MG63 (cell line): ENCODE results near the gene SEC22C. TPM values are rescaled to one million over a fixed set of nuclear protein-coding genes. Genes with fewer than 3 reads are reported as not detected.
"Not testable (repeated sequence)": the region's sequence is repeated elsewhere in the genome, so short reads cannot be mapped to it uniquely, and the experiment has no call there.

Experiments used
- DNase-seq: peaks from one replicate; pipeline ENCODE4 v3.0.0-alpha.2; 2020
- H3K27me3 ChIP-seq: fragments of 250-450 bp; sonication (Bioruptor Pico); 2 replicates; pipeline ENCODE4 v1.5.1; 2020; ENCODE audit warnings: mild to moderate bottlenecking, moderate library complexity
- H3K36me3 ChIP-seq: fragments of 250-450 bp; sonication (Bioruptor Pico); 2 replicates; pipeline ENCODE4 v1.5.1; 2020; ENCODE audit warnings: mild to moderate bottlenecking, moderate library complexity
- H3K4me3 ChIP-seq: fragments of 250-450 bp; sonication (Bioruptor Pico); 2 replicates; pipeline ENCODE4 v1.5.1; 2020; ENCODE audit warnings: mild to moderate bottlenecking, moderate library complexity
- H3K9me3 ChIP-seq: fragments of 250-450 bp; sonication (Bioruptor Pico); 2 replicates; pipeline ENCODE4 v1.5.1; 2020; ENCODE audit warnings: mild to moderate bottlenecking, moderate library complexity
- total RNA-seq: library from RNA; depleted of rRNA; stranded (reverse); fragments of >200 nt; shearing (Covaris generic); gene quantifications from 2 replicates; pipeline ENCODE4 v1.2.3, GENCODE V29; 2014; ENCODE audit warnings: low replicate concordance

The SEC22C gene
- total RNA-seq, 1 experiment from 2014 or later, result 54.8 TPM

- H3K27me3 ChIP-seq, result no peaks in the 10 kb centered on the region
- DNase-seq, result no peak
- H3K36me3 ChIP-seq, result peaks cover 5% of the 10 kb centered on the region; the same call in 1 of the 2 replicates
- peak overlapping the region; percentile 53 for H3K4me3 ChIP-seq
- no peaks in the 10 kb centered on the region for H3K9me3 ChIP-seq
These were observed 9.4 kb upstream of the SEC22C start for GRCh38 chr3:42590989-42591756.

- no peak for DNase-seq
- Histone ChIP-seq H3K4me3 (no peak overlapping the region; the same call in 1 of the 2 replicates), H3K9me3 (no peaks in the 10 kb centered on the region), H3K36me3 (no peaks in the 10 kb centered on the region), H3K27me3 (no peaks in the 10 kb centered on the region)
These were observed 7.8 kb upstream of the SEC22C start for GRCh38 chr3:42589382-42590109.

- no peaks in the 10 kb centered on the region for H3K27me3 ChIP-seq
- H3K4me3 ChIP-seq, result no peak overlapping the region
- no peak for DNase-seq
- no peaks in the 10 kb centered on the region for H3K36me3 ChIP-seq
- H3K9me3 ChIP-seq, result no peaks in the 10 kb centered on the region
These were observed 6.9 kb upstream of the SEC22C start for GRCh38 chr3:42588625-42589024.

GRCh38 chr3:42582474-42583070, 805 bp upstream of the SEC22C start:
- no peak for DNase-seq
- H3K9me3 ChIP-seq, result no peaks in the 10 kb centered on the region
- peak overlapping the region; percentile 80 for H3K4me3 ChIP-seq
- peaks cover 11% of the 10 kb centered on the region for H3K36me3 ChIP-seq
- no peaks in the 10 kb centered on the region for H3K27me3 ChIP-seq

DNA sequence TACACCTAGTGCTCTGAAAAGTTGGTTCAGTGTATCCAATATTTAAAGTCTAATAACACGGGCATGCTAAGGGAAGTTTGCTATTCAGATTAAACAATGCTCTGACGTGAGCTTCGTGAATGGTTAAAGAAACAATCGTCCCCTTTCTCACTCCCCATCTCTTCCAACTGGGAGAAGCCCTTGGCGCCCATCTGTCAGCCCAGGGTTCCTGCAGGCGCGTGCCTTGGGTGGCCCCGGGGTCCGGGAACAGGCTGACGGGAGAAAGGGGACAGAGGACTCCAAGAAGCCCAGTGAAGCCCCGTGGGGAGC, 413 bp downstream of the SEC22C start:
- H3K9me3 ChIP-seq, result no peaks in the 10 kb centered on the region
- H3K4me3 ChIP-seq, result peak overlapping the region; percentile 80
- no peaks in the 10 kb centered on the region for H3K27me3 ChIP-seq
- DNase-seq, result no peak
- peaks cover 11% of the 10 kb centered on the region for H3K36me3 ChIP-seq

- peaks cover 16% of the 10 kb centered on the region for H3K36me3 ChIP-seq
- not testable (repeated sequence) for DNase-seq, H3K27me3 ChIP-seq, H3K4me3 ChIP-seq, H3K9me3 ChIP-seq
These were observed 2.4 kb downstream of the SEC22C start for GRCh38 chr3:42579346-42579745.

DNA sequence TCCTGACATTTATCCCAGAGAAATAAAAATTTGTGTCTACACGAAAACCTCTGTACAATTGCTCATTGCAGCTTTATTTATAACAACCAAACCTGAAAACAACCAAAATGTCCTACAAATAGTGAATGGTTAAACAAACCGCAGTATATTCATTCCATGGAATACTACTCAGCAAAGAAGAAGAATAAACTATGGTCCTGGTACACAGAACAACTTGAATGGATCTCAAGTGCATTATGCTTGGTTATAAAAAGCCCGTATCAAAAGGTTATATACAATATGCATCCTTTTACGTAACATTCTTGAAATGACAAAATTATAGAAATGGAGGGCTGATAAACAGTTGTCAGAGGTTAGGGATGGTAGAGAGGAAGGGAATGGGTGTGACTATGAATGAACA, 3.7 kb downstream of the SEC22C start:
- peaks cover 16% of the 10 kb centered on the region for H3K36me3 ChIP-seq
- H3K27me3 ChIP-seq, result no peaks in the 10 kb centered on the region
- DNase-seq, result no peak
- peaks cover 6% of the 10 kb centered on the region; the same call in 1 of the 2 replicates for H3K9me3 ChIP-seq
- no peak overlapping the region for H3K4me3 ChIP-seq

DNA sequence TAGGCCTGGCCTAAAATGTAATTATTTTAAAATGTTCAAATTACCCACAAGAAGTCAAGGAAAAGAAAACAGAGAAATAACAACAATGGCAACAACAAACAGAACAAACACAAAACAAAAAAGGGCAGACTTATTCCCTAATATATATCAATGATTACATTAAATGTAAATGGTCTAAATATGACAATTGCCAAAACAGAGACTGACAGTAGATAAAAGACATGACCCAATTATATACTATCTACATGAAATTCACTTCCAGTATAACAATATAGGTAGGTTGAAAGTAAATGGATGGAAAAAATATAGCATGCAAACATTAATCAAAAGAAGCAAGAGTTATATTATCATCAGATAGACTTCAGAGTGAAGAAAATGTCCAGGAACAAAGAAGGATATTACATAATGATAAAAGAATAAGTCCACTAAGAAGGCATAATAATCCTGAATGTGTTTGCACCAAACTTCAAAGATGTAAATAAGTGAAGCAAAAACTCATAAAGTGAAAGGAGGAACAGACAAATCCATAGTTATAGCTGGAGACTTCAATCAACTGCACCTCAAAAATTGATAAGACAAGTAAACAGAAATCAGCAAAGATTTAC, 6.5 kb downstream of the SEC22C start:
- H3K27me3 ChIP-seq, result no peaks in the 10 kb centered on the region
- H3K36me3 ChIP-seq, result peaks cover 16% of the 10 kb centered on the region
- H3K4me3 ChIP-seq, result no peak overlapping the region
- H3K9me3 ChIP-seq, result peaks cover 6% of the 10 kb centered on the region; the same call in 1 of the 2 replicates
- no peak for DNase-seq

DNA sequence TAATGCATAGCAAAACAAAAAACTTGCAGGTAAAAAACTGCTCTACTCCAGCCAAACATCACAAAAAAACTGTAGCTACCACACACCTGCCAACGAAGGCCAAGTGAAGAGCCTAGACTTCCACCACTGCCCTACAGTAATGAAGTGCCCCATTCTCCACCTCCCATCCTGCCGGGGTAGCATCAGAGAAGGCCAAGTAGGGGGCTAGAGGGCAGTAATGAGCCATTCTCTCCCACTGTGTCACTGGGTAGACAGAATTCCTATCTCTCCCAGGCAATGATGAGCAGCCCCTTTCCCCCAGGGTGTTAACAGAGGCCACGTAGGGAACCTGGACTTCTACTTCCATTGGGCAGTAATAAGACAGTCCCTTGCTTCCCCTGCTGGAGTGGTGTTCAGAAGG, 9.5 kb downstream of the SEC22C start:
- peaks cover 6% of the 10 kb centered on the region for H3K36me3 ChIP-seq
- no peak overlapping the region for H3K4me3 ChIP-seq
- H3K9me3 ChIP-seq, result peaks cover 6% of the 10 kb centered on the region; the same call in 1 of the 2 replicates
- DNase-seq, result peak; percentile 30
- no peaks in the 10 kb centered on the region for H3K27me3 ChIP-seq

DNA sequence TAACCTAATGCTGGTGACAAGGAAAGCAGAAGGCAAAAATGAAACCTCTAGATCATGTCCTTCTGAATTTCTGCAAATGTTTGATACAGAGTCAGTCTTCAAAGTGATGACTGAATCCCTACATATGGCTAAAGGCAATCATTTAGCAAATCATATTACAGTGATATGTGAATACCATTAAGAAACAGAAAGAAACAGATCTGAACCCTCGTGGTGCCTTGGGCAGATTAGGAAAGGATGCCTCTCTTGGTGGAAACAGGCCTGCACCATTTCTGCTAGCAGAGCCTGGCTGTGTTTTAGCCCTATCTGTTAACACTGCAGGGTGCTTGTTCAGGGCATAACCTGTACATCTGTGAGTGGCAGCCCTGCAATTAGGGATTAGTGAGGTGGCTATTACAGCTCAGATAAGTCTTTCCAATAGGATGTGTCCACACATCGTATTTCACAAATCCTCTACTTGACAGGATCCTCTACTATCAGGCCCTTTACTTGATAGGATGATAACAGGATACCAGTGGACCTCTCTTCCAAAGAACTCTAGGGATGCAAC, 12.1 kb downstream of the SEC22C start:
- Histone ChIP-seq H3K4me3 (no peak overlapping the region), H3K27me3 (no peaks in the 10 kb centered on the region), H3K9me3 (no peaks in the 10 kb centered on the region), H3K36me3 (peaks cover 2% of the 10 kb centered on the region; the same call in 1 of the 2 replicates)
- no peak for DNase-seq

DNA sequence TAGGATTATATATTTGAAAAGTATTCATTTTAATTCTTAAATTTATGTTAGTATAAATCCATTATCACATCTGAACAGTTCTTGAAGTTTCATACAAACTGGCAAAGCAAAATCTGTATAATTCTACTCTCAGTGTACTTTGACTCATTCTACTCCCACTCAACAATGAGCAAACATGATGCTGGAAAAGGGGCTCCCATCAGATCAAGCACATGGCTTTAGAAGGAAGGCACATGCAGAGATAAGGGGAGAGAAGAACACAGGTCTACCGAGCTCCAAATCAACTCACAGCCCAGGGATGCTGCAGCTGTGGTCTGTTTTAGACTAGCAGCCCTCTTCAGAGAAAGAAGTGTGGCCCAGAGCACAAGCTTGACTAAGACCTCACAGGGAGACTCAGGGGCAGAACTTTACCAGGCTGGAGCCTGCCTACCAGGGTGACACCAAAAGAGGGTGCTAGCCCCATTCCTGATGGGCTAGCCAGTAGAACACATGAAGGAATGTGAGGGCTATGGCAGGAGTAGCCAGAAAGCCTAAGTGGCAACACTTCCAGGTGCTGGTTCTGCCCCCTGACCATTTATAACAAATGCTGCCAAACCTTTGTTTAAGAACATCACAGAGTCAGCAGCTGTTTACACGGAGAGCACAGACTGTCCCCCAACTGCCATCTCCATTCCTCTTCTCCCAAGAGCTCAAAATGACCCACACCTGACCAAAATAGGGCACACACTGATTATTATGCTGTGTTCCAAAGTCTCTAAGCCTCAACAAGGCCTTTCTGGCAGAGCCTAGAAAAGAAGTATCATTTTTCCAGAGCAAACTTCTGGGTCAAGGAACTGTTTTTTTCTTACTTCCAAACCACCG, 19.5 kb downstream of the SEC22C start:
- DNase-seq, result no peak
- Histone ChIP-seq H3K27me3 (no peaks in the 10 kb centered on the region), H3K9me3 (no peaks in the 10 kb centered on the region), H3K36me3 (peaks cover 1% of the 10 kb centered on the region; the same call in 1 of the 2 replicates), H3K4me3 (no peak overlapping the region)

DNA sequence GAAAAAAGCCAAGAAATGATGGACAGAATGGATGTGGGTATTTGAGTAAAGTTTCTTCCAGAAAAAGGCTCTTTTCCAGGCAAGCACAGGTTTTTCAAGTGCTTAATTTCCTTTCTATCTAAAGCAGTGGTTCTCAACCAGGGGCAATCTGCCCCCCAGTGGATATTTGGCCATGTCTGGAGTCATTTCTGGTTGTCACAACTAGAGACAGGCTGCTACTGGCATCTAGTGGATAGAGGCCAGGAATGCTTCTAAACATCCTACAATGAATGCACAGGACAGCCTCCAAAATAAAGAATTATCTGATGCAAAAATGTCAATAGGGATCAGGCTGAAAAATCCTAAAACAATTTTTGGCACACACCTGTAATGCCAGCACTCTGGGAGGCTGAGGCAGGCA, 23.9 kb downstream of the SEC22C start:
- peaks cover 7% of the 10 kb centered on the region for H3K36me3 ChIP-seq
- H3K9me3 ChIP-seq, result no peaks in the 10 kb centered on the region
- DNase-seq, result no peak
- no peaks in the 10 kb centered on the region for H3K27me3 ChIP-seq
- H3K4me3 ChIP-seq, result no peak overlapping the region

DNA sequence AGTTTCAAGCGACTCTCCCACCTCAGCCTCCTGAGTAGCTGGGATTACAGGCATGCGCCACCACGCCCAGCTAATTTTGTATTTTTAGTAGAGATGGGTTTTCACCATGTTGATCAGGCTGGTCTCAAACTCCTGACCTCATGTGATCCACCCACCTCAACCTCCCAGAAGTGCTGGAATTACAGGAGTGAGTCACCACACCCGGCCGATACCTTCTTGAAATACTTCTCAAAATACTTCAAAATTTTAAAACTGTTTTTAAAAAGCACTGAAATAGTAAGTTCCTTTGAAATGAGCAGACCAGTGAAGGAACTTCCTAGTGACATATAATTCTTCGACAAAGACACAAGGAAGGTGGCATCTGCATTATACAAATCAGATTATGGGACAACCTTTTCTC, 24.9 kb downstream of the SEC22C start:
- not testable (repeated sequence) for H3K4me3 ChIP-seq, H3K27me3 ChIP-seq, H3K36me3 ChIP-seq, DNase-seq, H3K9me3 ChIP-seq

- peaks cover 8% of the 10 kb centered on the region for H3K36me3 ChIP-seq
These were observed 25.6 kb downstream of the SEC22C start for GRCh38 chr3:42556089-42556632.

DNA sequence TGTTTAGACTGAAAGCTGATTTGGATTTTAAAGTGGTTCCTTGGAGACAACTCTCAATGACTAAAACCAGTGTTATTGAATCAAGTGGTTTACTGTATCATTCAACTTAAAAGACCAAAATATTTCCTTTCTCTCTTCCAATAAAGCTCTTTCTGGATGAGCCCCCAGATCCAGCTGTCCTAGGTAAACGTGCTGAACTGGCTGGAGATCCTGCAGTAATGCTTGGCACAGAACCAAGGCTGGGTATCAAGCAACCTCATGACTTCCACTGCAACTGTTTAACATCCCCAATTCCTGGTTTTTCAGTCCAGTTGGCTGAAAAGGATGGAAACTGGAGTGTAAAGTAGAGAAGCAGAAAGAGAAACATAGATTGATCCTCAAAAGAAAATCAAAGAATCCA, 28.9 kb downstream of the SEC22C start:
- Histone ChIP-seq H3K9me3 (no peaks in the 10 kb centered on the region), H3K4me3 (no peak overlapping the region), H3K27me3 (no peaks in the 10 kb centered on the region), H3K36me3 (peaks cover 8% of the 10 kb centered on the region)
- no peak for DNase-seq

More at GRCh38 chr3:42556089-42556632, 25.6 kb downstream of the SEC22C start:
- Histone ChIP-seq H3K27me3 (no peaks in the 10 kb centered on the region), H3K4me3 (no peak overlapping the region), H3K9me3 (no peaks in the 10 kb centered on the region)
- no peak for DNase-seq

- H3K9me3 ChIP-seq, result no peaks in the 10 kb centered on the region
- H3K36me3 ChIP-seq, result peaks cover 3% of the 10 kb centered on the region
- no peak overlapping the region for H3K4me3 ChIP-seq
- no peaks in the 10 kb centered on the region for H3K27me3 ChIP-seq
- no peak for DNase-seq
These were observed 31.5 kb downstream of the SEC22C start for GRCh38 chr3:42550250-42550649.
